Calu3 (cell line): ENCODE results near the gene R3HDM2. TPM values are rescaled to one million over a fixed set of nuclear protein-coding genes. Genes with fewer than 3 reads are reported as not detected.

Source experiments
- BruUV-seq: library from RNA; stranded (reverse); fragments of 400-500 nt; replicated peaks from 2 replicates; lab custom pipeline; 2021; lab: Mats Ljungman, UMichigan
- CTCF ChIA-PET: fragments of 300-600 bp; sonication (Branson Sonifier 250); formaldehyde crosslinking; loops from one replicate; lab custom pipeline; 2022; ENCODE audit warnings: antibody characterized with exemption; lab: Charles Lee
- DNase-seq: peaks from one replicate; pipeline ENCODE4 v3.0.0; 2022
- H3K27ac Mint-ChIP-seq: one replicate; pipeline ENCODE4 v1.8.0; 2022; ENCODE audit warnings: mixed read lengths; ENCODE audit not compliant: unreplicated experiment
- H3K27me3 Mint-ChIP-seq: one replicate; pipeline ENCODE4 v1.8.0; 2022; ENCODE audit warnings: mixed read lengths; ENCODE audit not compliant: unreplicated experiment
- H3K36me3 Mint-ChIP-seq: one replicate; pipeline ENCODE4 v1.8.0; 2022; ENCODE audit warnings: mild to moderate bottlenecking, moderate library complexity, mixed read lengths; ENCODE audit not compliant: insufficient read depth, unreplicated experiment
- H3K4me1 Mint-ChIP-seq: one replicate; pipeline ENCODE4 v1.8.0; 2022; ENCODE audit warnings: mild to moderate bottlenecking, low read depth, mixed read lengths; ENCODE audit not compliant: unreplicated experiment
- H3K4me3 Mint-ChIP-seq: one replicate; pipeline ENCODE4 v1.8.0; 2022; ENCODE audit warnings: mild to moderate bottlenecking, low read depth, moderate library complexity, mixed read lengths; ENCODE audit not compliant: unreplicated experiment
- H3K9me3 Mint-ChIP-seq: one replicate; pipeline ENCODE4 v1.8.0; 2022; ENCODE audit warnings: low read depth, mixed read lengths; ENCODE audit not compliant: unreplicated experiment
- CTCF ChIP-seq: fragments of 200-600 bp; IDR thresholded peaks from one replicate; pipeline ENCODE4 v1.8.0; 2022; ENCODE audit warnings: antibody characterized with exemption; ENCODE audit not compliant: unreplicated experiment
- intact Hi-C: fragments of 100-400 bp; cut with micrococcal nuclease; formaldehyde crosslinking; loops from one replicate; pipeline ENCODE4 v1.10.0; 2022; ENCODE audit not compliant: unreplicated experiment
- total RNA-seq: library from RNA; stranded (reverse); gene quantifications from 2 replicates; pipeline ENCODE4 v1.2.3, GENCODE V29; 2022

R3HDM2 gene
- total RNA-seq, 1 experiment from 2014 or later = 77.3 TPM

DNA sequence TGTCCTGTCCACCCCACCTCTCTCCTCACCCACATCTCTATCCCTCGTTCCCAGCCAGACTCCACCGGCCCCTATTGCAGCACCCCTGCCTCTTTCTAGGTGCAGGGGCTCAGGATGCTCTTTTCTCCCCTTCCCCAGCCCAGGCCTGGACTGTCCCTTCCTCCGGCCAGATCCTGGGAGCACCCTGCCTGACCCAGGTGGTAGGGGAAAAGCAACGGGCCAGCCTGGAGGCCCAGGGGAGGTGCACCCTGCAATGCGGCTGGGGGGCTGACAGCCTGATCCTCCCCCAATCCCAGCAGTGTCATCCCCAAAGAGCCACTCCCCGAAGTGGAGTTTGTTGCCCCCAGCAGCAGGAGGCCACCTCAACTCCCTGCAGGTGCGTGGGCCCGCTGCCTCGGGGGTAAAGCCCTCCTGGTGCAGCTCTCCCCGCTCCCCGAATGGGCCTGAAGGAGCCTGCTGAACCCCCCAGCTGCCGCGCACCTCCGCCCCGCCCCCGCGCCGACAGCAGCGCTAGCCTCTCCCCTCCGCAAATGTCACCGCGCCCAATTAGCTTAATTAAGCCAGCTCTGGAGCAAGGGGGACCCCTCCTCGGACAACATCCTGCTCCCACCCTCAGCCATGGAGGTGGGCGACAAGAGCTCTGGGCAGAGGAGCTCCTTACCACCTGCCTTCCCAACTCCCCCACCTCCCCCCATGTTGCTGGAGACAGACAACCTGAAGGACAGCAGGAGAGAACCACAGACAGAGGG lies 209.5 kb downstream of the R3HDM2 start:
- H3K27me3 Mint-ChIP-seq = peaks cover 98% of the 10 kb centered on the region
- no peaks in the 10 kb centered on the region for H3K9me3 Mint-ChIP-seq
- peaks cover 38% of the 10 kb centered on the region for H3K4me1 Mint-ChIP-seq
- no peak overlapping the region for H3K27ac Mint-ChIP-seq
- BruUV-seq = no TSS peak
- CTCF ChIA-PET = no interaction called here
- no peak for TF ChIP-seq CTCF
- H3K36me3 Mint-ChIP-seq = peaks cover 25% of the 10 kb centered on the region
- DNase-seq = no peak
- H3K4me3 Mint-ChIP-seq = no peak overlapping the region
- intact Hi-C loops = no loop called here

DNA sequence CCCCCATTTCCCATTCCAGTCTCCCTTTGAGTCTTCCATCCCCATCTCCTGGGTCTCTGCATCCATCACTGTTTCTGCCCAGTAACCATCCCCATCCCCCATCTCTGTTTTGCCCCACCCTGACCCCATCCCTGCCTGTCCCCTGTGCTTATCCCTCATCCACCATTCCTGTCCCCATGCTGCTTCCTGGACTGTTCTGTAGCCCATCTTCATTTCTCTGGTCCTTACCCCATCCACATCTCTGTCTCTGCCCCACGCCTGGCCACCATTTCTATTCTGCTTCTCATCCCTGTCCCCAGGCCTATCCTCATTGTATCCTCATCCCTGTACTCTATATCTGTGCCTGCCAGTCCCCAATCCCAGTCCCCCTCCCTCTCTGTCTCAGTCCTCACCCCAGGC lies 210.1 kb downstream of the R3HDM2 start:
- intact Hi-C loops = no loop called here
- BruUV-seq = no TSS peak
- no peak overlapping the region for H3K27ac Mint-ChIP-seq
- peaks cover 38% of the 10 kb centered on the region for H3K4me1 Mint-ChIP-seq
- CTCF ChIA-PET = no interaction called here
- no peak overlapping the region for H3K4me3 Mint-ChIP-seq
- no peak for TF ChIP-seq CTCF
- no peaks in the 10 kb centered on the region for H3K9me3 Mint-ChIP-seq
- H3K36me3 Mint-ChIP-seq = peaks cover 25% of the 10 kb centered on the region
- DNase-seq = no peak
- peaks cover 98% of the 10 kb centered on the region for H3K27me3 Mint-ChIP-seq

DNA sequence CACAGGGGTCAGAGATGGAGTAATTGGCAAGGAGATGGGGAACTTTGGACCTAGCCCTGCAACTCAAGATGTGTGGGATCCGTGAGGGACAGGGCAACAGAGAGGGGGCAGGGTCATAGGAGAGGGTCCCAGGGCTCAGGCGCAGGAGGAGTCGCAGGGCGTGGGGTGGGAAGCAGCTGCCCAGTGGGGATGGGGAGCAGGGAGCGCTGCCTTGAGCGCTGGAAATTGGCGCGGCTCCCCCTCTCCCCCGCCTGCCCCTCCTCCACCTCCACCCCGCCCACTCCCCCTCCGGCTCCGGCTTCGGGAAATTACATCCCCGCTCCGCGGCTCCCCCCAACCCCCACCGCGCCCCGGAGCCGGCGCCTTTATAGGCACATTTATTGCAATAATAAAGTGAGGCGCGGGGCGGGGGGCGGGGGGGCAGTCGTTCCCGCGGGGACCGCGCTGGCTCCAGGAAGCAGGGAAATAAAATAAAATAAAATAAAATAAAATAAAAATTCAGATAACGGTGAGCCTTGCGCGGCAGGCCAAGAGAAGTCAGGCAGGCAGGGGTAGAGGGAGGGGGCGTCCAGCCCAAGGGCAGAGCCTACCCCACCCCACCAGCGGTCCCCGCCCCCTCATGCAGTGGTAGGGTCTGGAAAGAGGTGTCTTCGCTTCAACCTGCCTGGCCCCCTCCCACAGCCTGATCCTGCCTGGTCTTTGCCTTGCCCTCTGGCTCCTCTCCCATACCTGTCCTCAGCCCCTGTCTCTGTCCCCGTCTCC lies 210.7 kb downstream of the R3HDM2 start:
- Mint-ChIP-seq H3K4me1 (peaks cover 44% of the 10 kb centered on the region), H3K27ac (no peak overlapping the region), H3K36me3 (peaks cover 25% of the 10 kb centered on the region), H3K27me3 (peaks cover 98% of the 10 kb centered on the region), H3K9me3 (no peaks in the 10 kb centered on the region), H3K4me3 (no peak overlapping the region)
- BruUV-seq = no TSS peak
- no peak for DNase-seq
- no peak for TF ChIP-seq CTCF
- intact Hi-C loops = no loop called here
- CTCF ChIA-PET = interaction anchor here (1.7 to 1.8 kb wide), 2 partner anchors 9 to 23 kb away, joined by 3 to 12 read pairs; partner anchors contain the start of gene SHMT2

- Mint-ChIP-seq H3K36me3 (peaks cover 25% of the 10 kb centered on the region), H3K4me3 (no peak overlapping the region), H3K27ac (no peak overlapping the region), H3K9me3 (no peaks in the 10 kb centered on the region), H3K4me1 (peaks cover 51% of the 10 kb centered on the region), H3K27me3 (peaks cover 98% of the 10 kb centered on the region)
- no peak for TF ChIP-seq CTCF
- BruUV-seq = no TSS peak
- CTCF ChIA-PET = interaction anchor here (1.7 to 1.8 kb wide), 2 partner anchors 10 to 23 kb away, joined by 3 to 12 read pairs; partner anchors contain the start of gene SHMT2
- intact Hi-C loops = no loop called here
- DNase-seq = no peak
Observed at GRCh38 chr12:57219205-57219992, 211.4 kb downstream of the R3HDM2 start.
